WTC11 (cell line): ENCODE data around the gene DNAJC15. TPM values are rescaled to one million over a fixed set of nuclear protein-coding genes. Genes with fewer than 3 reads are reported as not detected.

Experiments used
- ATAC-seq: fragments of 200-7000 bp; cut with Tn5 transposase; 2 replicates; pipeline ENCODE4 v1.10.0; 2021; ENCODE audit warnings: mild to moderate bottlenecking, moderate library complexity
- CTCF ChIA-PET: fragments of 300-600 bp; sonication (Branson Sonifier 250); formaldehyde crosslinking; loops from one replicate; lab custom pipeline; 2021; ENCODE audit warnings: antibody characterized with exemption; lab: Charles Lee
- POLR2A ChIA-PET: fragments of 350-600 bp; sonication (Branson Sonifier 250); formaldehyde crosslinking; loops from one replicate; lab custom pipeline; 2021; ENCODE audit warnings: antibody characterized with exemption; lab: Charles Lee
- DNase-seq: peaks from one replicate; pipeline ENCODE4 v3.0.0; 2021; ENCODE audit warnings: low spot score
- H3K27ac Mint-ChIP-seq: 2 replicates; pipeline ENCODE4 v1.8.0; 2021; ENCODE audit warnings: mixed read lengths
- H3K27me3 Mint-ChIP-seq: 2 replicates; pipeline ENCODE4 v1.8.0; 2021; ENCODE audit warnings: low read depth, mild to moderate bottlenecking, moderate library complexity, mixed read lengths
- H3K36me3 Mint-ChIP-seq: 2 replicates; pipeline ENCODE4 v1.8.0; 2021; ENCODE audit warnings: mixed read lengths
- H3K4me1 Mint-ChIP-seq: 2 replicates; pipeline ENCODE4 v1.8.0; 2022; ENCODE audit warnings: mixed read lengths
- H3K4me3 Mint-ChIP-seq: 2 replicates; pipeline ENCODE4 v1.8.0; 2021; ENCODE audit warnings: mild to moderate bottlenecking, moderate library complexity, mixed read lengths
- H3K9me3 Mint-ChIP-seq: 2 replicates; pipeline ENCODE4 v1.8.0; 2021; ENCODE audit warnings: mixed read lengths
- AR ChIP-seq: fragments of 250-450 bp; sonication (Bioruptor Pico); IDR thresholded peaks from 2 replicates; pipeline ENCODE4 v1.9.0; 2021; ENCODE audit warnings: mild to moderate bottlenecking
- CREB1 ChIP-seq: sonication (generic); formaldehyde crosslinking; IDR thresholded peaks from 2 replicates; pipeline ENCODE4 v1.8.0; 2023; ENCODE audit warnings: mild to moderate bottlenecking, missing genetic modification reagents
- ERG ChIP-seq: fragments of 250-450 bp; sonication (Bioruptor Pico); IDR thresholded peaks from 2 replicates; pipeline ENCODE4 v1.8.0; 2021; ENCODE audit warnings: mild to moderate bottlenecking
- ESRRA ChIP-seq: sonication (generic); formaldehyde crosslinking; IDR thresholded peaks from 2 replicates; pipeline ENCODE4 v1.8.1; 2022; ENCODE audit warnings: mild to moderate bottlenecking, missing genetic modification reagents, borderline replicate concordance
- FOXJ3 ChIP-seq: sonication (generic); formaldehyde crosslinking; IDR thresholded peaks from 2 replicates; pipeline ENCODE4 v1.9.0; 2021; ENCODE audit warnings: missing genetic modification reagents, mild to moderate bottlenecking, borderline replicate concordance
- FOXP1 ChIP-seq: sonication (generic); formaldehyde crosslinking; IDR thresholded peaks from 2 replicates; pipeline ENCODE4 v1.8.0; 2022; ENCODE audit warnings: missing genetic modification reagents, mild to moderate bottlenecking, moderate library complexity, borderline replicate concordance
- PRDM15 ChIP-seq: sonication (generic); formaldehyde crosslinking; IDR thresholded peaks from 2 replicates; pipeline ENCODE4 v1.8.0; 2022; ENCODE audit warnings: missing genetic modification reagents
- PREB ChIP-seq: sonication (generic); formaldehyde crosslinking; IDR thresholded peaks from 2 replicates; pipeline ENCODE4 v1.8.1; 2022; ENCODE audit warnings: mild to moderate bottlenecking, missing genetic modification reagents, moderate library complexity, borderline replicate concordance
- TEAD4 ChIP-seq: sonication (generic); formaldehyde crosslinking; IDR thresholded peaks from 2 replicates; pipeline ENCODE4 v1.8.0; 2022; ENCODE audit warnings: mild to moderate bottlenecking, missing genetic modification reagents
- ZBTB43 ChIP-seq: sonication (generic); formaldehyde crosslinking; IDR thresholded peaks from 2 replicates; pipeline ENCODE4 v1.8.1; 2023; ENCODE audit warnings: mild to moderate bottlenecking, missing genetic modification reagents
- ZNF263 ChIP-seq: sonication (generic); formaldehyde crosslinking; IDR thresholded peaks from 2 replicates; pipeline ENCODE4 v1.8.1; 2022; ENCODE audit warnings: low read depth, mild to moderate bottlenecking, moderate library complexity, missing genetic modification reagents
- ZNF423 ChIP-seq: fragments of 250-450 bp; sonication (Bioruptor Pico); IDR thresholded peaks from 2 replicates; pipeline ENCODE4 v2.1.2; 2022; ENCODE audit warnings: mild to moderate bottlenecking, moderate library complexity
- ZNF512 ChIP-seq: sonication (generic); formaldehyde crosslinking; IDR thresholded peaks from 2 replicates; pipeline ENCODE4 v1.8.1; 2022; ENCODE audit warnings: missing genetic modification reagents, borderline replicate concordance
- ZNF532 ChIP-seq: fragments of 250-450 bp; sonication (Bioruptor Pico); IDR thresholded peaks from 2 replicates; pipeline ENCODE4 v1.9.0; 2021; ENCODE audit warnings: mild to moderate bottlenecking, borderline replicate concordance
- ZSCAN18 ChIP-seq: fragments of 250-450 bp; sonication (Bioruptor Pico); IDR thresholded peaks from 2 replicates; pipeline ENCODE4 v2.1.2; 2022; ENCODE audit warnings: mild to moderate bottlenecking, moderate library complexity
- total RNA-seq: library from RNA; stranded (reverse); gene quantifications from 3 replicates; pipeline ENCODE4 v1.2.3, GENCODE V29; 2021

Gene DNAJC15
- total RNA-seq, 1 experiment from 2014 or later, result 12.2 TPM

GRCh38 chr13:43127827-43128226 lies 104.4 kb downstream of the DNAJC15 start (continued):
- TF ChIP-seq ESRRA (CRISPR knock-in tag) (no peak), PREB (no peak), TEAD4 (no peak), ERG (CRISPR knock-in tag) (no peak)

- ChIA-PET POLR2A (no interaction called here), CTCF (interaction anchor here (1.0 kb wide), 1 partner anchor 159 kb away, joined by 4 read pairs; no protein-coding TSS in a partner anchor)
- DNase-seq (no peak), ATAC-seq (no peak)
- Mint-ChIP-seq H3K4me1 (peaks cover 57% of the 10 kb centered on the region), H3K27me3 (no peaks in the 10 kb centered on the region), H3K27ac (no peak overlapping the region), H3K4me3 (no peak overlapping the region), H3K36me3 (no peaks in the 10 kb centered on the region), H3K9me3 (no peaks in the 10 kb centered on the region)
- TF ChIP-seq ZNF512, result no peak
- TF ChIP-seq FOXJ3 (CRISPR knock-in tag), result no peak
Measured at GRCh38 chr13:43128504-43128961, 105.1 kb downstream of the DNAJC15 start.

GRCh38 chr13:43129066-43129465 lies 105.7 kb downstream of the DNAJC15 start:
- H3K36me3 Mint-ChIP-seq, result no peaks in the 10 kb centered on the region
- H3K9me3 Mint-ChIP-seq, result no peaks in the 10 kb centered on the region
- CTCF ChIA-PET, result interaction anchor here (1.0 kb wide), 2 partner anchors 13 to 159 kb away, joined by 3 to 4 read pairs; no protein-coding TSS in a partner anchor
- no peak overlapping the region for H3K4me3 Mint-ChIP-seq
- peaks cover 58% of the 10 kb centered on the region for H3K4me1 Mint-ChIP-seq
- H3K27ac Mint-ChIP-seq, result no peak overlapping the region
- H3K27me3 Mint-ChIP-seq, result no peaks in the 10 kb centered on the region
- no peak for DNase-seq
- POLR2A ChIA-PET, result no interaction called here
- ATAC-seq, result no peak
- TF ChIP-seq PRDM15 (CRISPR knock-in tag) (no peak), CREB1 (CRISPR knock-in tag) (no peak), ZNF423 (CRISPR knock-in tag) (no peak), ZNF532 (CRISPR knock-in tag) (no peak), AR (CRISPR knock-in tag) (no peak), FOXP1 (no peak), ZNF263 (CRISPR knock-in tag) (no peak), ZBTB43 (CRISPR knock-in tag) (no peak), ZSCAN18 (CRISPR knock-in tag) (no peak)
